ENCODE measurements around the gene CALML4. TPM values are rescaled to one million over a fixed set of nuclear protein-coding genes. Genes with fewer than 3 reads are reported as not detected.
"Not testable (repeated sequence)": the region's sequence is repeated elsewhere in the genome, so short reads cannot be mapped to it uniquely, and the experiment has no call there.

CALML4 gene
- total RNA-seq, 2 experiments from 2014 or later: 5.3 to 7.0 TPM

GRCh38 chr15:68205558-68205944 lies 419 bp upstream of the CALML4 start:
- Mint-ChIP-seq H3K27me3 (no peaks in the 10 kb centered on the region), H3K9me3 (no peaks in the 10 kb centered on the region), H3K4me1 (ENCODE audit: low read depth) (peaks cover 21% of the 10 kb centered on the region), H3K4me3 (no peak overlapping the region), H3K36me3 (no peaks in the 10 kb centered on the region), H3K27ac (no peak overlapping the region)
- ChIA-PET POLR2A (interaction anchor here (0.6 kb wide), 1 partner anchor 73 kb away, joined by 3 read pairs; no protein-coding TSS in a partner anchor), CTCF (no interaction called here)
- intact Hi-C loops (cut with micrococcal nuclease): no loop called here
- DNase-seq: no peak

DNA sequence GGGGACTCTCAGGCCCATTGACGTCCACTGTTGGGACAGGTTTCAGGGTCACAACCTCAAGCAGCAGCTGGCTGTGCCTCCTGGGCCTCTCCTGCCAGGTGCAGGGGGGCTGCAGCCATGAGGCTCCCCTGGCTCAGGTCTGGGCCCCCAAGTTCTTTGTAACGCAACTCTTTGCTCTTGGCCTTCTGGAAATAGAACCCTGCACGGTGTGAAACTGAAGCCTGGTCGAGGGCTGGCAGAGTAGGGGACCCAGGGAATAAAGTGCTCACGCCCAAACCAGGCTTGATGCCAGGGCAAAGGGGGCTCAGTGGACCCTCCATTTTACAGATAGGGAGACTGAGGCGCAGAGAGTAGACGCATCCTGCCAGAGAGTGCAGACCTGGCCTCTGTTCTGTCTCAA lies 771 bp downstream of the CALML4 start:
- no peak for DNase-seq
- intact Hi-C loops (cut with micrococcal nuclease): no loop called here
- H3K4me3 Mint-ChIP-seq: no peak overlapping the region
- H3K4me1 Mint-ChIP-seq (ENCODE audit: low read depth): peaks cover 13% of the 10 kb centered on the region
- H3K27me3 Mint-ChIP-seq: no peaks in the 10 kb centered on the region
- H3K9me3 Mint-ChIP-seq: no peaks in the 10 kb centered on the region
- CTCF ChIA-PET: no interaction called here
- no peak overlapping the region for H3K27ac Mint-ChIP-seq
- no peaks in the 10 kb centered on the region for H3K36me3 Mint-ChIP-seq
- POLR2A ChIA-PET: no interaction called here

GRCh38 chr15:68203956-68204355 lies 1.2 kb downstream of the CALML4 start:
- CTCF ChIA-PET: no interaction called here
- Mint-ChIP-seq H3K27me3 (no peaks in the 10 kb centered on the region), H3K4me3 (no peak overlapping the region), H3K36me3 (no peaks in the 10 kb centered on the region), H3K9me3 (no peaks in the 10 kb centered on the region), H3K27ac (no peak overlapping the region), H3K4me1 (ENCODE audit: low read depth) (peaks cover 9% of the 10 kb centered on the region)
- intact Hi-C loops (cut with micrococcal nuclease): no loop called here
- POLR2A ChIA-PET: no interaction called here
- DNase-seq: no peak

GRCh38 chr15:68203486-68203885 lies 1.6 kb downstream of the CALML4 start:
- intact Hi-C loops (cut with micrococcal nuclease): no loop called here
- Mint-ChIP-seq H3K4me1 (ENCODE audit: low read depth) (peaks cover 4% of the 10 kb centered on the region), H3K4me3 (no peak overlapping the region), H3K36me3 (no peaks in the 10 kb centered on the region), H3K27ac (no peak overlapping the region), H3K9me3 (no peaks in the 10 kb centered on the region), H3K27me3 (no peaks in the 10 kb centered on the region)
- no peak for DNase-seq
- CTCF ChIA-PET: no interaction called here
- POLR2A ChIA-PET: no interaction called here

GRCh38 chr15:68202994-68203393 lies 2.1 kb downstream of the CALML4 start:
- H3K4me3 Mint-ChIP-seq; H3K27me3 Mint-ChIP-seq; H3K36me3 Mint-ChIP-seq; H3K4me1 Mint-ChIP-seq (ENCODE audit: low read depth); CTCF ChIA-PET; H3K27ac Mint-ChIP-seq; POLR2A ChIA-PET; H3K9me3 Mint-ChIP-seq; DNase-seq; intact Hi-C loops (cut with micrococcal nuclease): not testable (repeated sequence)

GRCh38 chr15:68201879-68202261 lies 3.3 kb downstream of the CALML4 start:
- ChIA-PET CTCF (no interaction called here), POLR2A (no interaction called here)
- Mint-ChIP-seq H3K27ac (no peak overlapping the region), H3K36me3 (peaks cover 4% of the 10 kb centered on the region), H3K27me3 (no peaks in the 10 kb centered on the region), H3K4me3 (no peak overlapping the region), H3K9me3 (no peaks in the 10 kb centered on the region), H3K4me1 (ENCODE audit: low read depth) (peaks cover 4% of the 10 kb centered on the region)
- no peak for DNase-seq
- intact Hi-C loops (cut with micrococcal nuclease): no loop called here

DNA sequence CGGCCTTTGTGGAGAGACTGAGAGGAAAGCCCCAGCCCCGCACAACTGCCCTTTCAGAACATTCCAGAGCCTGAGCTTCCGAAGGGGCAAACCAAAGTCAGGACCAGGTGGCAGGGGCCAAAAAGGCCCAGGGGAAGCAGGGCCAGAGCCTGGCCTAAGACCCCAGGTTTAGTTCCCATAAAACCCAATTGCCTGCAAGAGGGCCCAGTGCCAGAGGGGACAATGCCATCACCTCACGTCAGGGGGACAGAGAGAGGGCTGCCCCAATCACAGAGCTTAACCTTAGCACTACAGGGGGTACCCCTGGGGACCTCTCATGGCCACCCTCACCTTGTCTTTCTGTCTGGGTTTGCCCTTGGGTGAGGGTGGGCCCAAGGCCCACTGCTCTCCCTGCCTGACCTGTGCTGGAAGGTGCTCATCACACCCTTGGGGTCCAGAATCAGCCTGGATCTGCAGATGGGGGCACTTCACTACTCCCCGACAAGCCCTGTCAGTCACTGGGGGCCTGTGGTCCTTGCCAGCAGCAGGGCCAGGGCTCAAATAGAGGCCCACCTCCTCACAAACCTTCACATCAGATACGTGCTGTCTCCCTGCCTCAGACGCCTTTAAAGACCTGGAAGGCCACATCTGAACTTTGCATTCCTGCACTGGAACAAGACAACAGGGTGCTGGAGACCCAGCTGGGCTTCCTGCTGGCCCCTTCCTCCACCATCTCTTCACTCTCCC lies 3.8 kb downstream of the CALML4 start:
- intact Hi-C loops (cut with micrococcal nuclease): no loop called here
- H3K27ac Mint-ChIP-seq: no peak overlapping the region
- CTCF ChIA-PET: no interaction called here

DNA sequence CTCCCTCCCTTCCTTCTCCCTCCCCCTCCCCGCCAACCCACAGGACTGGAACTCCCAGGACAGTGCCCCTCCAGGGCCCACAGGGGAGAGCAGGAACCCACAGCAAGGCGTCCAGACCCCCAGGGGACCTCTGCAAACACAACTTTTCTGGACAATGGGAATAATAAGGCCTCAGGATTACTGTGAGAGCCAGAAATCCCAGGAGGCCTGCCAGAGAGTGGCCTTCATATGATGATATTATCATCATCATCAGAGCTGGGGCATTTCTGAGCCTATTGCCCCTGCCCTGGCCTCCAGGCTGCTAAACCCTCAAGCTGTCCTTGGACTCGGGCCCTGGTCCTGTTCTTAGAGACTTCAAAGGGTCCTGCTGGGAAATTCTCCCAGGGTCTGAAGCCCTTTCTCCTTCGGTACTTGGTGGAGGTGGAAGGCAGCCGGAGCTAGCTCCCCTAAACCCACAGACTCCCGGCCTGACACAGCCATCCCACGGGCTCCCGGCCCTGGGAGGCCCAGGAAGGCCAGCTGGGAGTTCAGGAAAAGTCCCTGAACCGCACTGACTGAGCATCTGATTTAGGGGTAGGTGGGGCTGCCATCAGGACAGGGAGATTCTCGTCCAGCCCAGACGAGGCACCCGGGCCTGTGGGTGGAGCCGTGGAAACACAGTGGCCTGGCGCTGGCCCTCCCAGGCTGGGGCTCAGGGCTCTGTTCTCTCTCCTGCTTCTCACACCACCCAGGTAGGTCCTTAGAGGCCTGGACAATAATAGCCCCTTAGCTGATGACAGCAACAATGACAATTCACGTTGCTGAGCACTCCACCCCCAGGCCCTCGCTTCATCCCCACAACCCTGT lies 4.9 kb downstream of the CALML4 start:
- no peaks in the 10 kb centered on the region for H3K27me3 Mint-ChIP-seq
- no peak overlapping the region for H3K4me3 Mint-ChIP-seq
- H3K36me3 Mint-ChIP-seq: peaks cover 4% of the 10 kb centered on the region
- CTCF ChIA-PET: no interaction called here
- DNase-seq: no peak
- no peaks in the 10 kb centered on the region for H3K9me3 Mint-ChIP-seq
- intact Hi-C loops (cut with micrococcal nuclease): no loop called here
- H3K4me1 Mint-ChIP-seq (ENCODE audit: low read depth): no peaks in the 10 kb centered on the region
- no peak overlapping the region for H3K27ac Mint-ChIP-seq
- POLR2A ChIA-PET: no interaction called here

More for the DNA sequence above, 3.8 kb downstream of the CALML4 start:
- Mint-ChIP-seq H3K36me3 (peaks cover 4% of the 10 kb centered on the region), H3K4me1 (ENCODE audit: low read depth) (peaks cover 2% of the 10 kb centered on the region), H3K4me3 (no peak overlapping the region), H3K9me3 (no peaks in the 10 kb centered on the region), H3K27me3 (no peaks in the 10 kb centered on the region)
- POLR2A ChIA-PET: no interaction called here
- no peak for DNase-seq

GRCh38 chr15:68199340-68199739 lies 5.8 kb downstream of the CALML4 start:
- no peak for DNase-seq
- H3K9me3 Mint-ChIP-seq: no peaks in the 10 kb centered on the region
- POLR2A ChIA-PET: no interaction called here
- no peaks in the 10 kb centered on the region for H3K27me3 Mint-ChIP-seq
- H3K36me3 Mint-ChIP-seq: peaks cover 10% of the 10 kb centered on the region
- no peaks in the 10 kb centered on the region for H3K4me1 Mint-ChIP-seq (ENCODE audit: low read depth)
- intact Hi-C loops (cut with micrococcal nuclease): no loop called here
- no peak overlapping the region for H3K4me3 Mint-ChIP-seq
- CTCF ChIA-PET: no interaction called here
- H3K27ac Mint-ChIP-seq: no peak overlapping the region

GRCh38 chr15:68197661-68198437 lies 7.3 kb downstream of the CALML4 start:
- ChIA-PET POLR2A (no interaction called here), CTCF (interaction anchor here (1.0 to 1.2 kb wide), 2 partner anchors 12 to 32 kb away, joined by 3 read pairs; no protein-coding TSS in a partner anchor)
- Mint-ChIP-seq H3K9me3 (no peaks in the 10 kb centered on the region), H3K4me1 (ENCODE audit: low read depth) (no peaks in the 10 kb centered on the region), H3K27ac (no peak overlapping the region), H3K36me3 (peaks cover 20% of the 10 kb centered on the region), H3K4me3 (no peak overlapping the region), H3K27me3 (no peaks in the 10 kb centered on the region)
- intact Hi-C loops (cut with micrococcal nuclease): no loop called here
- no peak for DNase-seq

DNA sequence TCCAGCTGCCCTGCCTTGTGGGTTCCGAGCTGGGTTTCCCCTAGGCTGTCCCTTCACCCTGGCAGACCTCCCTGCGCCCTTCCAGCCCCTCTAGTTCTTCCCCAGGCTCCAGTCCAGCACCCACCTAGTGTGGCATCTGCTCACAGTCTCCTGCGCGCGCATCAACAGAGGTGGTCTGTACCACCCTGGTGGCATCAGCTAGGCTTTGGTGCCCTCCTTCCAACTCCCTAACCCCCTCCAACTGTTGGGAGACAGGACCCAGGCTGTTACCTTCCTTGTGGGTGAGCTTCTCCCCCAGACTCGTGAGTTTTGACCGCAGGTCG lies 8.0 kb downstream of the CALML4 start:
- ChIA-PET CTCF (interaction anchor here (1.0 to 1.2 kb wide), 2 partner anchors 11 to 33 kb away, joined by 3 read pairs; no protein-coding TSS in a partner anchor), POLR2A (no interaction called here)
- H3K36me3 Mint-ChIP-seq: peaks cover 23% of the 10 kb centered on the region
- intact Hi-C loops (cut with micrococcal nuclease): no loop called here
- DNase-seq: no peak
- H3K27me3 Mint-ChIP-seq: no peaks in the 10 kb centered on the region
- H3K4me1 Mint-ChIP-seq (ENCODE audit: low read depth): no peaks in the 10 kb centered on the region
- H3K9me3 Mint-ChIP-seq: no peaks in the 10 kb centered on the region
- no peak overlapping the region for H3K4me3 Mint-ChIP-seq
- no peak overlapping the region for H3K27ac Mint-ChIP-seq

DNA sequence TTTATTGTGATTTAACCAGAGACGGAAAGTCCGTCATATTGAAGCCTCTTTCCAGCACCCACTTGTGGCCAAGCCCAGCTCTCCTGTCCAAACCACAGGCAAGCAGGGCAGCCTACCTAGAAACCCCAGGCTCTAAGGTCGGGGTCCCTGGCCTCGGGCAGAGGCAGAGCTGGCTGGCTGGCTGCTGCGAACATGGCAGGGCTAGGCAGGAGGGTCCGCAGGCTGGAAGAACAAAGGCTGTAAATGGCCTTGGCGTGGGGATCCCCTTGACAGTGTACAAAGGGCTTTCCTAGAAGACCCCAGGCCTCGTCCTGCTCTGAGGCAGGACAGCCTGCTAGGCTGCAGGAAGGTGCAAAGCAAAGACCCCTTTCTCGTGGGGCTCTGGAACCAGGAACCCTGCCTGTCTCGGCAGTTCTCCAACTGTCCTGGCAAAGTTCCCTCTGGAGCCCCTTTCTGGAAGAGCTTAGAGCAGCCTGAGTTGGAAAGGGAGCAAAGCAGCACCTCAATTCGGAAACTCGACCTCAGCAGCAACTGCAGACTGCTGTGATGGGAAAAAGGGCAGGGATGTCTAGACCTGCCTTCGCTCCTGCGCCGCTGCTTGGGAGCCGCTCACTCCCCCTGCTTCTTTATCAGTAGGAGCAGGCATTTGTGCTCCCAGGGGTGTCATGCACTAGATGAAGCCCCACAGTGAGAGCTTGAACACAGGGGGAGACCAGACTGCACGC lies 8.5 kb downstream of the CALML4 start:
- Mint-ChIP-seq H3K27me3 (no peaks in the 10 kb centered on the region), H3K36me3 (peaks cover 23% of the 10 kb centered on the region), H3K27ac (no peak overlapping the region), H3K9me3 (no peaks in the 10 kb centered on the region), H3K4me3 (no peak overlapping the region), H3K4me1 (ENCODE audit: low read depth) (no peaks in the 10 kb centered on the region)
- ChIA-PET POLR2A (no interaction called here), CTCF (interaction anchor here (1.0 to 2.7 kb wide), 3 partner anchors 11 to 34 kb away, joined by 3 to 9 read pairs (median 3); no protein-coding TSS in a partner anchor)
- no peak for DNase-seq
- intact Hi-C loops (cut with micrococcal nuclease): no loop called here
